ENCODE measurements around the gene TSC2.

- no peak for TF ChIP-seq CTCF (IDR thresholded peaks at IDR 0.05)
- no peak for TF ChIP-seq POLR2A (IDR thresholded peaks at IDR 0.05)
- TF ChIP-seq POLR2AphosphoS5 (IDR thresholded peaks at IDR 0.05) = no peak
Measured at GRCh38 chr16:2058420-2058819, 10.6 kb downstream of the TSC2 start.

Data from breast epithelium (tissue), 3 donors.